Sigmoid colon (tissue), 7 donors: ENCODE data around the gene CTSE. TPM values are rescaled to one million over a fixed set of nuclear protein-coding genes. Genes with fewer than 3 reads are reported as not detected.
A peak's percentile ranks its signal among the peaks of the same experiment; 100 is the strongest.

Experiments
- DNase-seq: peaks from one replicate; pipeline ENCODE4 v3.0.0-alpha.2; 2019
- H3K27ac ChIP-seq, 4 donors: fragments of 200-600 bp; sonication (generic); one replicate each; pipeline ENCODE4 v1.5.1; 2016 to 2019; ENCODE audit warnings: mild to moderate bottlenecking in 1 of 4
- H3K27me3 ChIP-seq, 3 donors: fragments of 200-600 bp; sonication (generic); one replicate each; pipeline ENCODE4 v1.5.1; 2019; ENCODE audit warnings: mild to moderate bottlenecking in 1 of 3
- H3K36me3 ChIP-seq, 4 donors: fragments of 200-600 bp; sonication (generic); one replicate each; pipeline ENCODE4 v1.5.1; 2016 to 2019
- H3K4me1 ChIP-seq, 4 donors: fragments of 200-600 bp; sonication (generic); one replicate each; pipeline ENCODE4 v1.5.1; 2017 to 2019
- H3K4me3 ChIP-seq, 4 donors: fragments of 200-600 bp; sonication (generic); one replicate each; pipeline ENCODE4 v1.5.1; 2017 to 2019; ENCODE audit warnings: mild to moderate bottlenecking in 2 of 4, moderate library complexity in 1 of 4
- H3K9me3 ChIP-seq, 4 donors: fragments of 200-600 bp in 3 of 4; sonication (generic) in 3 of 4; one replicate each; pipeline versions ENCODE4 v1.5.1 to v1.6.1; 2013 to 2019
- CTCF ChIP-seq, 4 experiments: fragments of 450-650 bp in 3 of 4; fragments of 200-600 bp in 1 of 4; IDR thresholded peaks; one replicate each; pipeline ENCODE4 v1.5.1; 2016 to 2019; ENCODE audit warnings: antibody characterized with exemption in 4 of 4, mild to moderate bottlenecking in 3 of 4, moderate library complexity in 2 of 4
- EP300 ChIP-seq, 4 donors: sonication (generic); formaldehyde crosslinking; IDR thresholded peaks; one replicate each; pipeline ENCODE4 v1.6.1; 2017; ENCODE audit warnings: antibody characterized with exemption in 4 of 4
- POLR2A ChIP-seq, 2 donors: fragments of 450-650 bp; IDR thresholded peaks; one replicate each; pipeline ENCODE4 v1.6.1; 2016; ENCODE audit warnings: antibody characterized with exemption in 2 of 2, mild to moderate bottlenecking in 2 of 2, moderate library complexity in 2 of 2
- POLR2AphosphoS5 ChIP-seq, 4 donors: sonication (generic); formaldehyde crosslinking; IDR thresholded peaks; one replicate each; pipeline ENCODE4 v1.6.1; 2017; ENCODE audit warnings: antibody characterized with exemption in 4 of 4
- WGBS, 2 donors: extraction: QIAGEN DNeasy Blood & Tissue Kit; methylation state at CpG; one replicate each; pipeline ENCODE4 v1.1.7; 2013; 5-methylcytosine and 5-hydroxymethylcytosine counted together
- intact Hi-C: fragments of 100-400 bp; cut with DNase I; formaldehyde crosslinking; loops from one replicate; pipeline ENCODE4 v1.15.1; 2023
- polyA plus RNA-seq, 3 donors: library from polyadenylated mRNA; stranded (reverse); fragments of 200-250 nt; gene quantifications; one replicate each; pipeline ENCODE4 v1.2.3, GENCODE V29; 2013
- total RNA-seq, 4 donors: library from RNA; depleted of rRNA; stranded (reverse); fragments of >200 nt; gene quantifications; one replicate each; pipeline ENCODE4 v1.1.0, GENCODE V29; 2016
- donor health status: healthy with polysubstance abuse.
- donor health status: Bipolar disorder and iron deficiency.
- donor health status: healthy.

CTSE gene
- total and polyA plus RNA-seq, 7 donors, result 4.4 to 9.0 (median 8.6) TPM; not detected in 4

- Histone ChIP-seq H3K9me3 (no peaks in the 10 kb centered on the region), H3K4me1 (no peaks in the 10 kb centered on the region), H3K27ac (no peak overlapping the region), H3K36me3 (no peaks in the 10 kb centered on the region), H3K27me3 (no peaks in the 10 kb centered on the region), H3K4me3 (no peak overlapping the region)
- WGBS, 2 donors, result 55 to 84% methylated on average over 6 of the region's 6 CpGs
- DNase-seq, result no peak
- intact Hi-C loops, result no loop called here
- TF ChIP-seq EP300 (IDR thresholded peaks at IDR 0.05) (no peak), POLR2AphosphoS5 (IDR thresholded peaks at IDR 0.05) (no peak), POLR2A (IDR thresholded peaks at IDR 0.05) (no peak), CTCF (IDR thresholded peaks at IDR 0.05) (no peak)
Measured at GRCh38 chr1:206050655-206051235, 27.1 kb upstream of the CTSE start.

GRCh38 chr1:206049919-206050600, 26.4 kb upstream of the CTSE start:
- no peak overlapping the region for H3K27ac ChIP-seq

GRCh38 chr1:206049293-206049692, 25.6 kb upstream of the CTSE start:
- no peaks in the 10 kb centered on the region for H3K4me1 ChIP-seq
- H3K9me3 ChIP-seq, result no peaks in the 10 kb centered on the region
- DNase-seq, result no peak
- intact Hi-C loops, result no loop called here
- no peak for TF ChIP-seq EP300 (IDR thresholded peaks at IDR 0.05)
- no peak for TF ChIP-seq POLR2A (IDR thresholded peaks at IDR 0.05)
- TF ChIP-seq CTCF (IDR thresholded peaks at IDR 0.05), result no peak
- TF ChIP-seq POLR2AphosphoS5 (IDR thresholded peaks at IDR 0.05), result no peak
- H3K27ac ChIP-seq, result no peak overlapping the region
- H3K4me3 ChIP-seq, result no peak overlapping the region
- H3K36me3 ChIP-seq, result no peaks in the 10 kb centered on the region
- H3K27me3 ChIP-seq, result no peaks in the 10 kb centered on the region

More at GRCh38 chr1:206049919-206050600, 26.4 kb upstream of the CTSE start:
- WGBS, 2 donors, result 52 to 58% methylated on average over 3 of the region's 3 CpGs
- intact Hi-C loops, result no loop called here
- no peaks in the 10 kb centered on the region for H3K9me3 ChIP-seq
- H3K27me3 ChIP-seq, result no peaks in the 10 kb centered on the region
- H3K4me1 ChIP-seq, result no peaks in the 10 kb centered on the region
- no peak overlapping the region for H3K4me3 ChIP-seq
- no peak for DNase-seq
- H3K36me3 ChIP-seq, result no peaks in the 10 kb centered on the region
- TF ChIP-seq POLR2A (IDR thresholded peaks at IDR 0.05) (no peak), POLR2AphosphoS5 (IDR thresholded peaks at IDR 0.05) (no peak), EP300 (IDR thresholded peaks at IDR 0.05) (no peak), CTCF (IDR thresholded peaks at IDR 0.05) (no peak)

GRCh38 chr1:206048582-206048981, 24.9 kb upstream of the CTSE start:
- no peaks in the 10 kb centered on the region for H3K36me3 ChIP-seq
- TF ChIP-seq EP300 (IDR thresholded peaks at IDR 0.05) (no peak), CTCF (IDR thresholded peaks at IDR 0.05) (no peak), POLR2AphosphoS5 (IDR thresholded peaks at IDR 0.05) (no peak), POLR2A (IDR thresholded peaks at IDR 0.05) (no peak)
- H3K4me1 ChIP-seq, result no peaks in the 10 kb centered on the region
- intact Hi-C loops, result no loop called here
- no peaks in the 10 kb centered on the region for H3K9me3 ChIP-seq
- H3K4me3 ChIP-seq, result no peak overlapping the region
- peak; percentile 71 for DNase-seq
- no peak overlapping the region for H3K27ac ChIP-seq
- WGBS, 2 donors, result 18 to 57% methylated on average over 6 of the region's 6 CpGs
- H3K27me3 ChIP-seq, result no peaks in the 10 kb centered on the region
